Hematopoietic multipotent progenitor cell (in vitro differentiated cells): ENCODE data around the gene TTN. TPM values are rescaled to one million over a fixed set of nuclear protein-coding genes. Genes with fewer than 3 reads are reported as not detected.
A peak's percentile ranks its signal among the peaks of the same experiment; 100 is the strongest.

Experiments used
- DNase-seq, 3 donors: peaks; one replicate each; pipeline ENCODE4 v3.0.0-alpha.2; 2011 to 2015; ENCODE audit warnings: low read depth in 2 of 3, low spot score in 2 of 3
- total RNA-seq: library from RNA; depleted of rRNA; stranded (reverse); fragments of >200 nt; gene quantifications from one replicate; pipeline ENCODE4 v1.2.3, GENCODE V29; 2012

The TTN gene
- total RNA-seq, 1 donor = 1.1 TPM

- DNase-seq = no peak
Measured at GRCh38 chr2:178506949-178507348, 300.3 kb downstream of the TTN start.

GRCh38 chr2:178506524-178506923 lies 300.7 kb downstream of the TTN start:
- no peak for DNase-seq

- no peak for DNase-seq
Measured at GRCh38 chr2:178506101-178506500, 301.1 kb downstream of the TTN start.

GRCh38 chr2:178502751-178503150 lies 304.5 kb downstream of the TTN start:
- DNase-seq = no peak

- DNase-seq = no peak
Measured at GRCh38 chr2:178499640-178500039, 307.6 kb downstream of the TTN start.

GRCh38 chr2:178498137-178498536 lies 309.1 kb downstream of the TTN start:
- DNase-seq = no peak

GRCh38 chr2:178496049-178496448 lies 311.2 kb downstream of the TTN start:
- no peak for DNase-seq

- no peak for DNase-seq
Measured at GRCh38 chr2:178491612-178492011, 315.6 kb downstream of the TTN start.

- DNase-seq = no peak
Measured at GRCh38 chr2:178485356-178485755, 321.9 kb downstream of the TTN start.

- DNase-seq = no peak
Measured at GRCh38 chr2:178484245-178485041, 322.8 kb downstream of the TTN start.

GRCh38 chr2:178482437-178482836 lies 324.8 kb downstream of the TTN start:
- DNase-seq = peak in 1 of 3 donors; percentile 9

GRCh38 chr2:178480227-178481181 lies 326.7 kb downstream of the TTN start, which contains the start of gene PLEKHA3:
Gene PLEKHA3 (plus strand): TSS chr2:178480457. CDS start chr2:178480870, 413 bp downstream.
- peak; percentile 58 to 84 (median 83) for DNase-seq

- DNase-seq = no peak
Measured at GRCh38 chr2:178479758-178480226, 327.4 kb downstream of the TTN start.

GRCh38 chr2:178479275-178479616 lies 328.0 kb downstream of the TTN start:
- DNase-seq = no peak

- DNase-seq = peak; percentile 78 to 85 (median 85)
Measured at GRCh38 chr2:178478439-178479274, 328.6 kb downstream of the TTN start, which contains the start of gene FKBP7. Gene FKBP7 (minus strand): TSS chr2:178478600. CDS start chr2:178478499, 101 bp downstream.

GRCh38 chr2:178478130-178478438 lies 329.1 kb downstream of the TTN start:
- DNase-seq = peak in 1 of 3 donors; percentile 20

GRCh38 chr2:178477443-178478129 lies 329.6 kb downstream of the TTN start:
- DNase-seq = peak in 1 of 3 donors; percentile 9

- no peak for DNase-seq
Measured at GRCh38 chr2:178476477-178476876, 330.7 kb downstream of the TTN start.
